Chondrocyte (in vitro differentiated cells): Measurements from ENCODE around the gene ZCCHC24. TPM values are rescaled to one million over a fixed set of nuclear protein-coding genes. Genes with fewer than 3 reads are reported as not detected.
"Not testable (repeated sequence)": the region's sequence is repeated elsewhere in the genome, so short reads cannot be mapped to it uniquely, and the experiment has no call there.

Source experiments
- DNase-seq: peaks from one replicate; pipeline ENCODE4 v3.0.0; 2021; ENCODE audit warnings: mixed read lengths, low spot score
- H3K27ac Mint-ChIP-seq: one replicate; pipeline ENCODE4 v1.8.0; 2021; ENCODE audit warnings: mild to moderate bottlenecking, moderate library complexity, mixed read lengths; ENCODE audit not compliant: unreplicated experiment
- H3K27me3 Mint-ChIP-seq: 2 replicates; pipeline ENCODE4 v1.8.0; 2021; ENCODE audit warnings: low read depth, mixed read lengths
- H3K36me3 Mint-ChIP-seq: 2 replicates; pipeline ENCODE4 v1.8.0; 2021; ENCODE audit warnings: low read depth, mixed read lengths
- H3K4me1 Mint-ChIP-seq: 2 replicates; pipeline ENCODE4 v1.8.0; 2021; ENCODE audit warnings: low read depth, mild to moderate bottlenecking, mixed read lengths
- H3K4me3 Mint-ChIP-seq: one replicate; pipeline ENCODE4 v1.8.0; 2021; ENCODE audit warnings: mild to moderate bottlenecking, moderate library complexity, mixed read lengths; ENCODE audit not compliant: unreplicated experiment
- H3K9me3 Mint-ChIP-seq: 2 replicates; pipeline ENCODE4 v1.8.0; 2021; ENCODE audit warnings: low read depth, mixed read lengths
- total RNA-seq: library from RNA; stranded (reverse); gene quantifications from 3 replicates; pipeline ENCODE4 v1.2.1, GENCODE V29; 2021
- TF ChIP-seq, protein P1 (sequence below): fragments of 200-600 bp; sonication (generic); IDR thresholded peaks from 2 replicates; pipeline ENCODE4 v1.5.0; 2021; ENCODE audit warnings: antibody characterized with exemption, mild to moderate bottlenecking, moderate library complexity

The ZCCHC24 gene
- total RNA-seq, 1 donor from 2014 or later: 45.1 TPM

GRCh38 chr10:79342811-79343561, 102.4 kb downstream of the ZCCHC24 start:
- Mint-ChIP-seq H3K4me1 (peaks cover 6% of the 10 kb centered on the region), H3K27ac (no peak overlapping the region), H3K27me3 (no peaks in the 10 kb centered on the region), H3K4me3 (no peak overlapping the region), H3K9me3 (no peaks in the 10 kb centered on the region), H3K36me3 (no peaks in the 10 kb centered on the region)
- DNase-seq: no peak
- TF ChIP-seq, protein P1, sequence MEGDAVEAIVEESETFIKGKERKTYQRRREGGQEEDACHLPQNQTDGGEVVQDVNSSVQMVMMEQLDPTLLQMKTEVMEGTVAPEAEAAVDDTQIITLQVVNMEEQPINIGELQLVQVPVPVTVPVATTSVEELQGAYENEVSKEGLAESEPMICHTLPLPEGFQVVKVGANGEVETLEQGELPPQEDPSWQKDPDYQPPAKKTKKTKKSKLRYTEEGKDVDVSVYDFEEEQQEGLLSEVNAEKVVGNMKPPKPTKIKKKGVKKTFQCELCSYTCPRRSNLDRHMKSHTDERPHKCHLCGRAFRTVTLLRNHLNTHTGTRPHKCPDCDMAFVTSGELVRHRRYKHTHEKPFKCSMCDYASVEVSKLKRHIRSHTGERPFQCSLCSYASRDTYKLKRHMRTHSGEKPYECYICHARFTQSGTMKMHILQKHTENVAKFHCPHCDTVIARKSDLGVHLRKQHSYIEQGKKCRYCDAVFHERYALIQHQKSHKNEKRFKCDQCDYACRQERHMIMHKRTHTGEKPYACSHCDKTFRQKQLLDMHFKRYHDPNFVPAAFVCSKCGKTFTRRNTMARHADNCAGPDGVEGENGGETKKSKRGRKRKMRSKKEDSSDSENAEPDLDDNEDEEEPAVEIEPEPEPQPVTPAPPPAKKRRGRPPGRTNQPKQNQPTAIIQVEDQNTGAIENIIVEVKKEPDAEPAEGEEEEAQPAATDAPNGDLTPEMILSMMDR: no peak

GRCh38 chr10:79342295-79342761, 103.1 kb downstream of the ZCCHC24 start:
- H3K27me3 Mint-ChIP-seq: no peaks in the 10 kb centered on the region
- DNase-seq: no peak
- H3K36me3 Mint-ChIP-seq: no peaks in the 10 kb centered on the region
- no peak overlapping the region for H3K4me3 Mint-ChIP-seq
- no peak overlapping the region for H3K27ac Mint-ChIP-seq
- TF ChIP-seq, protein P1: no peak
- H3K9me3 Mint-ChIP-seq: no peaks in the 10 kb centered on the region
- H3K4me1 Mint-ChIP-seq: peaks cover 6% of the 10 kb centered on the region

GRCh38 chr10:79340646-79341244, 104.7 kb downstream of the ZCCHC24 start:
- no peaks in the 10 kb centered on the region for H3K9me3 Mint-ChIP-seq
- TF ChIP-seq, protein P1: no peak
- no peak overlapping the region for H3K4me3 Mint-ChIP-seq
- no peaks in the 10 kb centered on the region for H3K27me3 Mint-ChIP-seq
- peaks cover 17% of the 10 kb centered on the region for H3K4me1 Mint-ChIP-seq
- no peak for DNase-seq
- H3K36me3 Mint-ChIP-seq: no peaks in the 10 kb centered on the region
- H3K27ac Mint-ChIP-seq: no peak overlapping the region

DNA sequence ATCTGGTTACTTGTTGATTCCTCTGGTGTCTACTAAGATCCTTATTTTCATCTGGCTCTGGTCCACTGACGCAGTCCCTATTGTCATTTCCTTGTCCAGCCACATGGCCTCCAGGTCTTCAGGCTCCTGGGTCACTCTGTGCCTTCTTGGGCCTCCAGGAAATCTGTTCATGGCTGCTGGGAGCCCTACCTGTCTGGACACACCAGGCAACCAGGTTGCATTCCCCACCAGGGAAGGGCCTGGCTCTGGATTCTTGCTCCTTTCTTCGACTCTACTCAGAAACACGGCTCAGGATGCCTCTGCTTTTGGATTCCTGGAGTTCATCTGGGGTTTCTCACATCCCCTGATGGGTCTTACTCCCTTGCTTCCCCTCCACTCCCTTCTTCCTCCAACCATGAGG, 106.2 kb downstream of the ZCCHC24 start:
- Mint-ChIP-seq H3K36me3 (no peaks in the 10 kb centered on the region), H3K27ac (no peak overlapping the region), H3K27me3 (no peaks in the 10 kb centered on the region), H3K9me3 (no peaks in the 10 kb centered on the region), H3K4me1 (peaks cover 30% of the 10 kb centered on the region), H3K4me3 (no peak overlapping the region)
- no peak for DNase-seq
- TF ChIP-seq, protein P1: no peak

- H3K4me1 Mint-ChIP-seq: peaks cover 39% of the 10 kb centered on the region
- not testable (repeated sequence) for H3K36me3 Mint-ChIP-seq, H3K9me3 Mint-ChIP-seq, DNase-seq, H3K27ac Mint-ChIP-seq, H3K27me3 Mint-ChIP-seq, H3K4me3 Mint-ChIP-seq
Measured at GRCh38 chr10:79337783-79338469, 107.5 kb downstream of the ZCCHC24 start.
